Prostate gland (tissue), 2 donors: ENCODE measurements around the gene AFF3. TPM values are rescaled to one million over a fixed set of nuclear protein-coding genes. Genes with fewer than 3 reads are reported as not detected.

Experiments used
- DNase-seq: peaks from one replicate; pipeline ENCODE4 v3.0.0-alpha.2; 2019; ENCODE audit warnings: low spot score
- H3K27ac ChIP-seq, 2 donors: fragments of 200-600 bp; sonication (generic); 2 replicates each; pipeline ENCODE4 v1.5.1; 2017 to 2019
- H3K27me3 ChIP-seq: fragments of 200-600 bp; sonication (generic); replicated peaks from 2 replicates; pipeline ENCODE4 v1.5.1; 2019; ENCODE audit not compliant: insufficient read depth
- H3K36me3 ChIP-seq, 2 donors: fragments of 200-600 bp; sonication (generic); 1 replicate in 1 of 2; 2 replicates in 1 of 2; pipeline versions ENCODE4 v1.5.1 to v1.8.1; 2017 to 2019
- H3K4me1 ChIP-seq: fragments of 200-600 bp; sonication (generic); replicated peaks from 2 replicates; pipeline ENCODE4 v1.5.1; 2019
- H3K4me3 ChIP-seq, 2 donors: fragments of 200-600 bp; sonication (generic); 2 replicates each; pipeline ENCODE4 v1.5.1; 2017 to 2019
- H3K9me3 ChIP-seq: fragments of 200-600 bp; sonication (generic); 2 replicates; pipeline ENCODE4 v1.5.1; 2017
- POLR2A ChIP-seq: fragments of 450-650 bp; IDR thresholded peaks from one replicate; pipeline ENCODE4 v1.6.1; 2016; ENCODE audit warnings: antibody characterized with exemption, mild to moderate bottlenecking
- POLR2AphosphoS5 ChIP-seq: sonication (generic); formaldehyde crosslinking; IDR thresholded peaks from one replicate; pipeline ENCODE4 v1.6.1; 2017; ENCODE audit warnings: antibody characterized with exemption
- WGBS: methylation state at CpG from one replicate; pipeline ENCODE4 v1.1.5; 2018; 5-methylcytosine and 5-hydroxymethylcytosine counted together
- intact Hi-C: fragments of 100-400 bp; cut with DNase I; formaldehyde crosslinking; loops from one replicate; pipeline ENCODE4 v1.14.2; 2022
- total RNA-seq, 2 donors: library from RNA; depleted of rRNA; stranded (reverse); fragments of >200 nt; gene quantifications; one replicate each; pipeline ENCODE4 v1.1.0, GENCODE V29; 2016
- TF ChIP-seq, protein P1 (sequence below), 4 experiments: fragments of 200-600 bp in 2 of 4; fragments of 450-650 bp in 2 of 4; sonication (generic) in 2 of 4; IDR thresholded peaks; 1 replicate in 3 of 4; 2 replicates in 1 of 4; pipeline ENCODE4 v1.5.1; 2016 to 2019; ENCODE audit warnings: antibody characterized with exemption in 4 of 4, mild to moderate bottlenecking in 2 of 4, moderate library complexity in 2 of 4

The AFF3 gene
- total RNA-seq, 2 donors from 2014 or later: 74.4 to 113 TPM

DNA sequence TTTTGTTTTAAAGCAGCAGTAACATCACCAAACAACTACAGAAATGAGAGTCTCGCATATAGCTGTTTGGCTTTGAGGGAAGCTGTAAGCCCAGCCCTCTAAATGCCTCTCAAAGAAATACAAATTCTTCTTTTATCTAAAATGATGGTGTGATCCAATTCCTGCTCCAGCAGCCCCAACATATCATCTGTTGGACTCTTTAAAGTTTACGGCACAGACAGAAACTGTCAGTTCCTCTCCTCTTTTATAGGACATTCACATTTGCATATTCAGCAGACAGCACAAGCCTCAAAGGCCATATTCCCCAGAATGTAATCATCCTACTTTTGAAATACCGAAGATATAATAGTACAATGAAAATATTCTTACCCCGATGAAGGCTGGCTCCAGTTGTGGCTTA lies 435.7 kb downstream of the AFF3 start:
- no peaks in the 10 kb centered on the region for H3K9me3 ChIP-seq
- TF ChIP-seq POLR2AphosphoS5 (no peak), POLR2A (no peak)
- TF ChIP-seq, protein P1, sequence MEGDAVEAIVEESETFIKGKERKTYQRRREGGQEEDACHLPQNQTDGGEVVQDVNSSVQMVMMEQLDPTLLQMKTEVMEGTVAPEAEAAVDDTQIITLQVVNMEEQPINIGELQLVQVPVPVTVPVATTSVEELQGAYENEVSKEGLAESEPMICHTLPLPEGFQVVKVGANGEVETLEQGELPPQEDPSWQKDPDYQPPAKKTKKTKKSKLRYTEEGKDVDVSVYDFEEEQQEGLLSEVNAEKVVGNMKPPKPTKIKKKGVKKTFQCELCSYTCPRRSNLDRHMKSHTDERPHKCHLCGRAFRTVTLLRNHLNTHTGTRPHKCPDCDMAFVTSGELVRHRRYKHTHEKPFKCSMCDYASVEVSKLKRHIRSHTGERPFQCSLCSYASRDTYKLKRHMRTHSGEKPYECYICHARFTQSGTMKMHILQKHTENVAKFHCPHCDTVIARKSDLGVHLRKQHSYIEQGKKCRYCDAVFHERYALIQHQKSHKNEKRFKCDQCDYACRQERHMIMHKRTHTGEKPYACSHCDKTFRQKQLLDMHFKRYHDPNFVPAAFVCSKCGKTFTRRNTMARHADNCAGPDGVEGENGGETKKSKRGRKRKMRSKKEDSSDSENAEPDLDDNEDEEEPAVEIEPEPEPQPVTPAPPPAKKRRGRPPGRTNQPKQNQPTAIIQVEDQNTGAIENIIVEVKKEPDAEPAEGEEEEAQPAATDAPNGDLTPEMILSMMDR (IDR thresholded peaks at IDR 0.05): no peak
- no peaks in the 10 kb centered on the region for H3K27me3 ChIP-seq
- intact Hi-C loops: loop anchor here (10.0 kb wide), 1 partner anchor 132 kb away; no protein-coding TSS in a partner anchor
- peaks cover 3% of the 10 kb centered on the region for H3K4me1 ChIP-seq
- WGBS: 36% methylated on average over 4 of the region's 4 CpGs
- H3K4me3 ChIP-seq: no peak overlapping the region
- no peak overlapping the region for H3K27ac ChIP-seq
- no peak for DNase-seq
- no peaks in the 10 kb centered on the region for H3K36me3 ChIP-seq

DNA sequence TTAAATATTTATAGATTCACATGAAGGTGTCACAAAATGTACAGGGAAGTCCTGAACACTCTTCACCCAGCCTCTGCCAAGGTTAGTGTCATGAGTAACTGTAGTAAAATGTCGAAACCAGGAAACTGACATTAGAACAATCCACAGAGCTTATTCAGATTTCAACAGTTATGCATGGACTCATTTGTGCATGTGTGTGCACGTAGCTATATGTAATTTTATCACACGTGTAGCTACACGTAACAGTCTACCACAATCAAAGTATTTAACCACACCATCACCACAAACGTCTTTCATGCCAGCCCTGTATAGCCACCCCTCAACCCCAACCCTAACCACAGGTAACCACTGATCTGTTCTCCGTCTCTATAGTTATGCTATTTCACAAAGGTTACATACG lies 440.9 kb downstream of the AFF3 start:
- WGBS: 68% methylated on average over 7 of the region's 7 CpGs
- TF ChIP-seq, protein P1 (IDR thresholded peaks at IDR 0.05): no peak
- TF ChIP-seq POLR2AphosphoS5 (no peak), POLR2A (no peak)

DNA sequence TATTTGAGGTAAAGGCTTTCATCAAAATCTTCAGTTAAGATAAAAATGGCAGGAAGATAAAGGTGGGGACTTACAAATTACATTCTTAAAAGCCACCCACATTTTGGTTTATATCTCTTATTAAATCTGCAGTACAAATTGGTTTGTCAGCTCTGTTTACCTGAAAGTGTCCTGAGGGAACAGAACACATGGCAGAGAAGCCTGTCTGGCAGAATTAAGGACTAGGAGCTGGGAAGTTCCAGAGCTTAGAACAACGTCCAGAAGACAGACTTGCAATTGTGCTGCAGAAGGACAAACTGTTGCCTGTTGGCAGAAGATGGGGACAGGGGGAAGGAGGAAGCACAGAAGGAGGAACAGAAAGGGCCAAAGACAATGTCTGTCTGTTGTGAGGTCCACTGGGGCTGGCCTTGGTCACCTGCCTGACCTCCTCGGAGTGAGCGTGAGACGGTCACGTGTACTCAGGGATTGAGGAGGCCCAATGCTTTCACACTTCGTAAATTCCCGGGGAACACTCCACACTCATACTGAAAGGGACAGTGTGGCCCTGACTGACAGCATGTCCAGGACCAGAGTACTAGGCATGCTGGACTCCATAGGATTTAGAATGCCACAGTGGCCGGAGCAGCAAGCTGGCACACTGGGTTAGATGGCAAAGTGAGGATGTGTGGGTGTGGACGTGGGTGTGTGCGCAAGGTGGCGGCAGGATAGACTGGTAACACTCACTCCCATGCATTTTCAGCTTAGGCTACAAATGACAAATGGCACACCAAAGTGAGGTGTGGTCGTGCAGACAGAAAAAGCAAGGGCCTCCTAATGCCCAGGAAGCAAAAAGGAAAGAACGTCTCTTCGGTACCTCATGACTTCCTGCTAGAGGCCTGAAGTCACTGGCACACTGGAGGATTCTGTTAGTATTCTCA lies 441.6 kb downstream of the AFF3 start:
- WGBS: 83% methylated on average over 14 of the region's 14 CpGs
- no peaks in the 10 kb centered on the region for H3K4me1 ChIP-seq

More for the DNA sequence above, 440.9 kb downstream of the AFF3 start:
- H3K4me3 ChIP-seq: no peak overlapping the region
- H3K36me3 ChIP-seq: no peaks in the 10 kb centered on the region
- intact Hi-C loops: loop anchor here (10.0 kb wide), 1 partner anchor 127 kb away; no protein-coding TSS in a partner anchor
- no peak overlapping the region for H3K27ac ChIP-seq
- H3K27me3 ChIP-seq: no peaks in the 10 kb centered on the region
- no peak for DNase-seq
- H3K9me3 ChIP-seq: no peaks in the 10 kb centered on the region
- no peaks in the 10 kb centered on the region for H3K4me1 ChIP-seq

DNA sequence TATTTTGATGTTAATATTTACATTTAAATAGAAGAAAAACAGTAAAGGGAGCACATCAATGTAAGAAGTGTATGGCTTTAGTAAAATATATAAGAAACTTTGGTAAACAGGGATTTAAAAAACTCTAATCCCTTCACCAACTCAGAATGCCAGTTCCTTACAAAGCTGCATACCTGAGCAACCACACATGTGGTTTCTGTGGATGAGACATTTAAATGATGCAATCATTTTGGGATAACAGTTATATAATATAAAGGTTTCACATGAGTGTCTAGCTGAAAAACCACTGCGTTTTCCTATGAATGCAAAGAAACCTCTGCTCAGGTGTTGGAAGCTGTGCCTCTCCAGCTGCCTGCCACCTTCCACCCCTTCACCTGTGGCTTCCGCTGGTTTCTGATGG lies 443.5 kb downstream of the AFF3 start:
- 86% methylated on average over 2 of the region's 2 CpGs for WGBS
- intact Hi-C loops: no loop called here
- H3K4me3 ChIP-seq: no peak overlapping the region
- TF ChIP-seq, protein P1 (IDR thresholded peaks at IDR 0.05): no peak
- TF ChIP-seq POLR2A: no peak
- TF ChIP-seq POLR2AphosphoS5: no peak
- no peaks in the 10 kb centered on the region for H3K9me3 ChIP-seq
- H3K27me3 ChIP-seq: no peaks in the 10 kb centered on the region
- no peak overlapping the region for H3K27ac ChIP-seq
- no peak for DNase-seq
- H3K4me1 ChIP-seq: no peaks in the 10 kb centered on the region
- H3K36me3 ChIP-seq: no peaks in the 10 kb centered on the region

More for the DNA sequence above, 441.6 kb downstream of the AFF3 start:
- H3K4me3 ChIP-seq: no peak overlapping the region
- intact Hi-C loops: loop anchor here (10.0 kb wide), 1 partner anchor 126 kb away; no protein-coding TSS in a partner anchor
- TF ChIP-seq, protein P1 (IDR thresholded peaks at IDR 0.05): no peak
- TF ChIP-seq POLR2A (no peak), POLR2AphosphoS5 (no peak)
- no peak for DNase-seq
- no peak overlapping the region for H3K27ac ChIP-seq
- no peaks in the 10 kb centered on the region for H3K9me3 ChIP-seq
- no peaks in the 10 kb centered on the region for H3K27me3 ChIP-seq
- H3K36me3 ChIP-seq: no peaks in the 10 kb centered on the region
